ENCODE data around the gene RLN3.

The RLN3 gene

DNA sequence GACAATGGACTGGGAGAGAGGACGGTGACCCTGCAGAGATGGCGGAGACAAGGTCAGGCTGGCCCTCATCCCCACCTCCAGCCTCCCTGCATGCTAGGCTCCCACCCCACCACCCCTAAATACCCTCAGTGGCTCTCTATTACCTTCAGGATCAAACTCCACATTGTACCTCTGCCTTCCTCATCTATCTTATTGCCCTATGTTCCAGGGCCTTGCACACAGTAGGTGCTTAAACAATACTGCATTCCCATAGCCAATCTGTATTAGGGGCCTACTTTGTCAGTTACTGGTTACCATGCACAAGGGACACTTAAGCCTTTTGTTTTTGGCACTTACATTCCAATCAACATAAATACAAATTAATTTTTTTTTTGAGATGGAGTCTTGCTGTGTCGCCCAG lies 27.4 kb downstream of the RLN3 start:
- no peak overlapping the region for H3K4me3 ChIP-seq (ENCODE audit: low read length)
- TF ChIP-seq, protein P1, sequence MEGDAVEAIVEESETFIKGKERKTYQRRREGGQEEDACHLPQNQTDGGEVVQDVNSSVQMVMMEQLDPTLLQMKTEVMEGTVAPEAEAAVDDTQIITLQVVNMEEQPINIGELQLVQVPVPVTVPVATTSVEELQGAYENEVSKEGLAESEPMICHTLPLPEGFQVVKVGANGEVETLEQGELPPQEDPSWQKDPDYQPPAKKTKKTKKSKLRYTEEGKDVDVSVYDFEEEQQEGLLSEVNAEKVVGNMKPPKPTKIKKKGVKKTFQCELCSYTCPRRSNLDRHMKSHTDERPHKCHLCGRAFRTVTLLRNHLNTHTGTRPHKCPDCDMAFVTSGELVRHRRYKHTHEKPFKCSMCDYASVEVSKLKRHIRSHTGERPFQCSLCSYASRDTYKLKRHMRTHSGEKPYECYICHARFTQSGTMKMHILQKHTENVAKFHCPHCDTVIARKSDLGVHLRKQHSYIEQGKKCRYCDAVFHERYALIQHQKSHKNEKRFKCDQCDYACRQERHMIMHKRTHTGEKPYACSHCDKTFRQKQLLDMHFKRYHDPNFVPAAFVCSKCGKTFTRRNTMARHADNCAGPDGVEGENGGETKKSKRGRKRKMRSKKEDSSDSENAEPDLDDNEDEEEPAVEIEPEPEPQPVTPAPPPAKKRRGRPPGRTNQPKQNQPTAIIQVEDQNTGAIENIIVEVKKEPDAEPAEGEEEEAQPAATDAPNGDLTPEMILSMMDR (IDR thresholded peaks at IDR 0.05; ENCODE audit: insufficient read depth, low read depth, low read length, missing control alignments), result no peak
- DNase-seq (ENCODE audit: low read depth), result no peak

DNA sequence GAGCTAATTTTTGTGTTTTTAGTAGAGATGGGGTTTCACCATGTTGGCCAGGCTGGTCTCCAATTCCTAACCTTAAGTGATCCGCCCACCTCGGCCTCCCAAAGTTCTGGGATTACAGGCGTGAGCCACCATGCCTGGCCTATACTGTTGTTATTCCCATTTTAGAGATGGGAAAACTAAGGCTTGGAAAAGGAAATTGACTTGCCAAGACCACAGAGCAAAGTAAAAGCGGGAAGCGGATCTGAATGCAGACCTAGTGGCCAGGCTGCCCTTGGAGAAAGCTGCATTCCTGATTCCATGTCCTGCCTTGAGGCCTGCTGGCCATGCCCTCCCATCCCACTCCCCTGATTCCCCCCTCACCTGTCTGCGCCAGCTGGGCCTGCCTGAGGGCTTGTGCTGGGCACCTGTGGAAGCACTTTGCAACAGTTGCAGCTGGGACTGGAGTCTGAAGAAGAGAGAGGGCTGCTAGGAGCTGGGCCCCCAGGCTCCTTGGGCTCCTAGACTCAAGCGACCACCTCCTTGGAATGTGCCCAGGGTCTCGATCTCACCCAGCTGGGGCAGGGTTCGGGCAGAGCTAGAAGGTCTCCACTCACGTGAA lies 28.2 kb downstream of the RLN3 start:
- no peak overlapping the region for H3K4me3 ChIP-seq (ENCODE audit: low read length)
- no peak for DNase-seq (ENCODE audit: low read depth)
- TF ChIP-seq, protein P1 (IDR thresholded peaks at IDR 0.05; ENCODE audit: insufficient read depth, low read depth, low read length, missing control alignments), result no peak

DNA sequence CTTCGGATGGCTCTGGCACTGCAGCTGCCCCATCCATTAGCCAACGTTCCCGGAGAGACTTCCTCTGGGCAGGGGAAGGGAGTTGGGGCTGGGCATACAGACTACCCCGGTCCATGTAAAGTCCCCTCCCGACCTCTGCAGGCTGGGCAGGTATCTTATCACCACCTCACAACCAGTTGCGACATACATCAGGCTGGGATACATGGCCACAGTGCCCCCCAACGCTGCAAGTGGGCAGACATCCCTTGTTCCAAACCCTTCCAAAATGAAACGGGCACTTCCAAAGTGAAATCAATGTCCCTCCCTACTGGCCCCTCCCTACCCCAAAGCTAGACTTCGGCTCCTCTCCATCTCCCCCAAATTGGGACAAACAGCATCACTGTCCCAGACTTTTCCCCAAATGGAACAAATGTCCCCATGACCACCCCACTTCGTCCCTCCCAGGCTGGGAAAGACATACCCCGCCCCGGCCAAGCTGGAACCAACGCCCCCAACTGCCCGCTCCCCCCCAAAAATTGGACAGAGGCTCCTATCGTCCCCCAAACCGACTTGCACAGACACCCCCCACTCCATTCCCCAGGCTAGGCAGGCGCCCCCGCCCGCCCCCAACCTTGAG lies 28.9 kb downstream of the RLN3 start:
- no peak overlapping the region for H3K4me3 ChIP-seq (ENCODE audit: low read length)
- TF ChIP-seq, protein P1 (IDR thresholded peaks at IDR 0.05; ENCODE audit: insufficient read depth, low read depth, low read length, missing control alignments), result no peak
- no peak for DNase-seq (ENCODE audit: low read depth)

DNA sequence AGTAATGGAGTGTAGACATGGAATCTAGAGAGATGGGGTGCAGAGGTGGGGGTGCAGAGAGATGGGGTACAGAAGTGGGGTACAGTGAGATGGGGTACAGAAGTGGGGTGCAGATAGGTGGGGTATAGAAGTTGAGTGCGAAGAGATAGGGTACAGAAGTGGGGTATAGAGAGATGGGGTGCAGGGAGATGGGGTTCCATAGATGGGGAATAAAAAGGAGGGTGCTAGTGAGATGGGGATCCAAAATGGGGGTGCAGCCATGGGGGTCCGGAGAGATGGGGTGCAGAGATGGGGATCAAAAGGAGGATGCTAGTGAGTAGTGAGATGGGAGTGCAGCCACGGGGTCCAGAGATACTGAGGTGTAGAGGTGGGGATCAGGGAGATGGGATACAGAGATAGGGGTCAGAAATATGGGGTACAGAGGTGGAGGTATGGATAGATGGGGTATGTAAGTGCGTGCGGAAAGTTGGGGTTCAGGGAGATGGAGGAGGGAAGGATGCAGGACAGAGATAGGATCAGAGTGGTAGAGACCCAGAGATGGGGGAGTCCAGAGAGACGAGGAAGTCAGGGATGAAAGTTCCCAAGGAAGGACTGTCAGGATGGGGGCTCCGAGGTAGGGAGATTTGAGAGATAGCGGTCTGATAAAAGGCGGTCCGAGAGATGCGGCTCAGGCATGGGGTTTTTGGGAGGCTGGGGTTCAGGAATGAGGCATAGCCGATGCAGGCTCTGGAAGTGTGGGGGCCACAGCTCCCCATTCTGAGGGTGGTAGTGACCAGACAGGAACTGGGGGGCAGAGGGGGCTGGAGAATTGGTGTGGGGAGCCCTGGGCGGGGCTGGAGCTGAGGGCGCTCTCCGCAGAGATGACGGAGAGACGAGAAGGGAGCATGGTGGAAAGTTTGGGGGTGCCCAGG lies 30.5 kb downstream of the RLN3 start:
- no peak overlapping the region for H3K4me3 ChIP-seq (ENCODE audit: low read length)
- TF ChIP-seq, protein P1 (IDR thresholded peaks at IDR 0.05; ENCODE audit: insufficient read depth, low read depth, low read length, missing control alignments), result no peak
- no peak for DNase-seq (ENCODE audit: low read depth)

DNA sequence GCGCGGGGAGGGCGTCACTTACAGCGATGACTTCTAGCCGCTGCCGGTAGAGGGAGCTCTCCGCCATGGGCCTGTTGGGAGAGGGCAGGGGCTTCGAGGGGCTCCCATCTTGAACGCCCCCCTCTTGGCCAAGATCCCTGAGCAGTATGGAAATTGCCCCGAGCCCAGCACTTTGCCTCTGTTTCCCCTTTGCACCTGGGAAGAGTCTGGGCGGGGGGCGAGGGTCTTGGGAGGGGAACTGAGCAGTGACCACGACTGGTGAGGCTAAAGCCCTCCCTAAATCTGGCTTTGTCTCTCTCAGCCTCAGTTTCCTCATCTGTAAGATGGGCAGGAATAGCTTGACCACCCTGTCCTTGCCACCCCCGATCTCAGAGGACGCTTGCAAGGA lies 31.1 kb downstream of the RLN3 start:
- no peak for DNase-seq (ENCODE audit: low read depth)
- no peak overlapping the region for H3K4me3 ChIP-seq (ENCODE audit: low read length)
- TF ChIP-seq, protein P1 (IDR thresholded peaks at IDR 0.05; ENCODE audit: insufficient read depth, low read depth, low read length, missing control alignments), result peak; percentile 73

DNA sequence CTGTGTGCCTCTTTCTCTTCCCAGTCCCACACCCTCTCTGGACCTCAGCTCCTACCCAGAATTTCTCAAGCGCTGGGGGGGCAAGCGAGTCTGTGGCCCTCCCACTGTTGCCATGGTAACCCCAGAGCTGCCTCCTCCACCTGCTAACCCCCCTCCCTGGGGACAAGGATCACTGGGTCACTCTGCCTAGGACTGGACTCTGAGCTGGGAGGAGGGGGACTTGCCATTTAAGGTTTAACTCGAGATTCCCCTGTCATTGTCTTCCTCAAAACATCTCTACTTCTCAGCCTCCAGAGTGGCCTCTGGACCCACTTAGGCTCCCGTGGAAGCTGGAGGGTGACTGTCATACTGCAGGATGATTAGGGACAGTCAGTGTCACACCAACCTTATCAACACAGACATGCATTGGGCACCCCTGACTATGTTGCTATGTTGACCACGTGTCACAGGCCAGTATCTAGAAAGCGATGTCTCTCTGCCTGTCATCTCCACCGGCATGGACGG lies 31.8 kb downstream of the RLN3 start:
- TF ChIP-seq, protein P1 (IDR thresholded peaks at IDR 0.05; ENCODE audit: insufficient read depth, low read depth, low read length, missing control alignments), result no peak
- no peak overlapping the region for H3K4me3 ChIP-seq (ENCODE audit: low read length)
- DNase-seq (ENCODE audit: low read depth), result no peak

Data from epithelial cell of esophagus (primary cell).